GM23248 (cell line): Measurements from ENCODE around the gene DMC1.

Source experiments
- EZH2 ChIP-seq: fragments of 200-600 bp; sonication (generic); IDR thresholded peaks from 2 replicates; pipeline ENCODE4 v1.6.1; 2018; ENCODE audit warnings: antibody characterized with exemption, mild to moderate bottlenecking; ENCODE audit not compliant: insufficient read depth, poor library complexity, severe bottlenecking
- EZH2phosphoT487 ChIP-seq: fragments of 200-600 bp; sonication (generic); IDR thresholded peaks from 2 replicates; pipeline ENCODE4 v1.6.1; 2018; ENCODE audit warnings: antibody characterized with exemption, moderate library complexity, mild to moderate bottlenecking, low read depth; ENCODE audit not compliant: insufficient read depth

- TF ChIP-seq EZH2 = no peak
- TF ChIP-seq EZH2phosphoT487 = no peak
Measured at GRCh38 chr22:38474003-38474607, 95.9 kb downstream of the DMC1 start.
